ENCODE results near the gene SLC25A22. TPM values are rescaled to one million over a fixed set of nuclear protein-coding genes. Genes with fewer than 3 reads are reported as not detected.

SLC25A22 gene
- total and polyA plus RNA-seq, 9 of the 15 experiments (the other 6 are each of a cell fraction or from before 2014, with no cell fraction given), result 0.41 to 55.4 (median 11.4) TPM

- TF ChIP-seq ZNF695 (CRISPR knock-in tag; IDR thresholded peaks at IDR 0.05) (no peak), SMAD4 (CRISPR knock-in tag; conservative IDR thresholded peaks at IDR 0.05) (peak; percentile 63; the same call in 1 of the 2 replicates), BMI1 (IDR thresholded peaks at IDR 0.05; ENCODE audit: low read length) (no peak), ZNF766 (CRISPR knock-in tag; conservative IDR thresholded peaks at IDR 0.05) (peak; percentile 9; the same call in 1 of the 2 replicates), KAT7 (CRISPR knock-in tag; IDR thresholded peaks at IDR 0.05; ENCODE audit: borderline replicate concordance) (0 out of 2 replicates have a peak, but pooled peaks have one; percentile 45), GTF2E2 (tag; IDR thresholded peaks at IDR 0.05) (peak; percentile 67; the same call in 1 of the 2 replicates), HNRNPLL (IDR thresholded peaks at IDR 0.05; ENCODE audit: low read depth, low read length, poor library complexity, severe bottlenecking) (peak; percentile 9), ETV6 (IDR thresholded peaks at IDR 0.05; ENCODE audit: borderline replicate concordance in 1 of 2, low read depth in 2 of 2, low read length in 1 of 2) (no peak), ETV6 (CRISPR knock-in tag; IDR thresholded peaks at IDR 0.05; ENCODE audit: borderline replicate concordance) (no peak), TEAD4 (IDR thresholded peaks at IDR 0.05; ENCODE audit: low read length) (no peak), TEAD4 (CRISPR knock-in tag; IDR thresholded peaks at IDR 0.05; ENCODE audit: borderline replicate concordance) (peak; percentile 14; the same call in 1 of the 2 replicates), ZBTB1 (CRISPR knock-in tag; IDR thresholded peaks at IDR 0.05; ENCODE audit: borderline replicate concordance, low read depth) (peak; percentile 17), SAFB (IDR thresholded peaks at IDR 0.05; ENCODE audit: borderline replicate concordance, low read depth, low read length) (0 out of 2 replicates have a peak, but pooled peaks have one; percentile 65), MXI1 (IDR thresholded peaks at IDR 0.05; ENCODE audit: low read depth, low read length) (no peak), MYC (IDR thresholded peaks at IDR 0.05; ENCODE audit: low read depth, low read length) (peak; percentile 7; the same call in 1 of the 2 replicates), MYC (CRISPR knock-in tag; IDR thresholded peaks at IDR 0.05; ENCODE audit: borderline replicate concordance, low read depth) (no peak)
These were observed 12.0 kb upstream of the SLC25A22 start (continued) for GRCh38 chr11:810040-810567.

Measured in K562 (cell line).